ENCODE data around the gene LIPC.

DNA sequence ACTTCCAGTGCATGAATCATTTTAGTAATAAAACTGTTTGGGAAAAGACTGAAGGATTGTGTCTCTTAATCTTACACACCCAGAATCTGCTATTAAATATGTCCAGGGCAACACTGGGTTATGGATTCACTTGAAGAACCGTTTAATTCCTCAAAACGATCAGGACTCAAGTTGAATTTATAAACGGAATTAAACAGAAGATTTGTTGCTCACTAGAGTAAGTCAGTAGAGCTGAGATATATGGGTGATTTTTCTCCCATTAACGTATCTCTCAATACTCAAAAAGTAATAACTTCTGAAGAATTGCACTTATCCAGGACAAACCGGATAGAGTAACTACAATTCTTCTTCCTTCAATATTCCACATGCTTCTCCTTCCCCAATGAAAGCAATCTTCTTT is 41.1 kb upstream of the LIPC start:
- TF ChIP-seq, protein P1, sequence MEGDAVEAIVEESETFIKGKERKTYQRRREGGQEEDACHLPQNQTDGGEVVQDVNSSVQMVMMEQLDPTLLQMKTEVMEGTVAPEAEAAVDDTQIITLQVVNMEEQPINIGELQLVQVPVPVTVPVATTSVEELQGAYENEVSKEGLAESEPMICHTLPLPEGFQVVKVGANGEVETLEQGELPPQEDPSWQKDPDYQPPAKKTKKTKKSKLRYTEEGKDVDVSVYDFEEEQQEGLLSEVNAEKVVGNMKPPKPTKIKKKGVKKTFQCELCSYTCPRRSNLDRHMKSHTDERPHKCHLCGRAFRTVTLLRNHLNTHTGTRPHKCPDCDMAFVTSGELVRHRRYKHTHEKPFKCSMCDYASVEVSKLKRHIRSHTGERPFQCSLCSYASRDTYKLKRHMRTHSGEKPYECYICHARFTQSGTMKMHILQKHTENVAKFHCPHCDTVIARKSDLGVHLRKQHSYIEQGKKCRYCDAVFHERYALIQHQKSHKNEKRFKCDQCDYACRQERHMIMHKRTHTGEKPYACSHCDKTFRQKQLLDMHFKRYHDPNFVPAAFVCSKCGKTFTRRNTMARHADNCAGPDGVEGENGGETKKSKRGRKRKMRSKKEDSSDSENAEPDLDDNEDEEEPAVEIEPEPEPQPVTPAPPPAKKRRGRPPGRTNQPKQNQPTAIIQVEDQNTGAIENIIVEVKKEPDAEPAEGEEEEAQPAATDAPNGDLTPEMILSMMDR (IDR thresholded peaks at IDR 0.05) = no peak
- TF ChIP-seq, protein P2, sequence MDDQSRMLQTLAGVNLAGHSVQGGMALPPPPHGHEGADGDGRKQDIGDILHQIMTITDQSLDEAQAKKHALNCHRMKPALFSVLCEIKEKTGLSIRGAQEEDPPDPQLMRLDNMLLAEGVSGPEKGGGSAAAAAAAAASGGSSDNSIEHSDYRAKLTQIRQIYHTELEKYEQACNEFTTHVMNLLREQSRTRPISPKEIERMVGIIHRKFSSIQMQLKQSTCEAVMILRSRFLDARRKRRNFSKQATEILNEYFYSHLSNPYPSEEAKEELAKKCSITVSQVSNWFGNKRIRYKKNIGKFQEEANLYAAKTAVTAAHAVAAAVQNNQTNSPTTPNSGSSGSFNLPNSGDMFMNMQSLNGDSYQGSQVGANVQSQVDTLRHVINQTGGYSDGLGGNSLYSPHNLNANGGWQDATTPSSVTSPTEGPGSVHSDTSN (IDR thresholded peaks at IDR 0.05) = no peak
- TF ChIP-seq, protein P3, sequence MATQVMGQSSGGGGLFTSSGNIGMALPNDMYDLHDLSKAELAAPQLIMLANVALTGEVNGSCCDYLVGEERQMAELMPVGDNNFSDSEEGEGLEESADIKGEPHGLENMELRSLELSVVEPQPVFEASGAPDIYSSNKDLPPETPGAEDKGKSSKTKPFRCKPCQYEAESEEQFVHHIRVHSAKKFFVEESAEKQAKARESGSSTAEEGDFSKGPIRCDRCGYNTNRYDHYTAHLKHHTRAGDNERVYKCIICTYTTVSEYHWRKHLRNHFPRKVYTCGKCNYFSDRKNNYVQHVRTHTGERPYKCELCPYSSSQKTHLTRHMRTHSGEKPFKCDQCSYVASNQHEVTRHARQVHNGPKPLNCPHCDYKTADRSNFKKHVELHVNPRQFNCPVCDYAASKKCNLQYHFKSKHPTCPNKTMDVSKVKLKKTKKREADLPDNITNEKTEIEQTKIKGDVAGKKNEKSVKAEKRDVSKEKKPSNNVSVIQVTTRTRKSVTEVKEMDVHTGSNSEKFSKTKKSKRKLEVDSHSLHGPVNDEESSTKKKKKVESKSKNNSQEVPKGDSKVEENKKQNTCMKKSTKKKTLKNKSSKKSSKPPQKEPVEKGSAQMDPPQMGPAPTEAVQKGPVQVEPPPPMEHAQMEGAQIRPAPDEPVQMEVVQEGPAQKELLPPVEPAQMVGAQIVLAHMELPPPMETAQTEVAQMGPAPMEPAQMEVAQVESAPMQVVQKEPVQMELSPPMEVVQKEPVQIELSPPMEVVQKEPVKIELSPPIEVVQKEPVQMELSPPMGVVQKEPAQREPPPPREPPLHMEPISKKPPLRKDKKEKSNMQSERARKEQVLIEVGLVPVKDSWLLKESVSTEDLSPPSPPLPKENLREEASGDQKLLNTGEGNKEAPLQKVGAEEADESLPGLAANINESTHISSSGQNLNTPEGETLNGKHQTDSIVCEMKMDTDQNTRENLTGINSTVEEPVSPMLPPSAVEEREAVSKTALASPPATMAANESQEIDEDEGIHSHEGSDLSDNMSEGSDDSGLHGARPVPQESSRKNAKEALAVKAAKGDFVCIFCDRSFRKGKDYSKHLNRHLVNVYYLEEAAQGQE (IDR thresholded peaks at IDR 0.05; ENCODE audit: low read depth, low read length) = no peak
- no peak for TF ChIP-seq MXI1 (IDR thresholded peaks at IDR 0.05; ENCODE audit: low read depth, low read length)
- TF ChIP-seq RAD21 (IDR thresholded peaks at IDR 0.05; ENCODE audit: low read length) = no peak
- no peak for TF ChIP-seq RCOR1 (IDR thresholded peaks at IDR 0.05; ENCODE audit: low read length)
- TF ChIP-seq YY1 (IDR thresholded peaks at IDR 0.05; ENCODE audit: low read depth) = no peak
- TF ChIP-seq, protein P4, sequence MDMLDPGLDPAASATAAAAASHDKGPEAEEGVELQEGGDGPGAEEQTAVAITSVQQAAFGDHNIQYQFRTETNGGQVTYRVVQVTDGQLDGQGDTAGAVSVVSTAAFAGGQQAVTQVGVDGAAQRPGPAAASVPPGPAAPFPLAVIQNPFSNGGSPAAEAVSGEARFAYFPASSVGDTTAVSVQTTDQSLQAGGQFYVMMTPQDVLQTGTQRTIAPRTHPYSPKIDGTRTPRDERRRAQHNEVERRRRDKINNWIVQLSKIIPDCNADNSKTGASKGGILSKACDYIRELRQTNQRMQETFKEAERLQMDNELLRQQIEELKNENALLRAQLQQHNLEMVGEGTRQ (IDR thresholded peaks at IDR 0.05; ENCODE audit: borderline replicate concordance, low read depth, low read length) = no peak
- no peak for TF ChIP-seq TAF1 (IDR thresholded peaks at IDR 0.05; ENCODE audit: borderline replicate concordance, low read depth, low read length)
- TF ChIP-seq, protein P5, sequence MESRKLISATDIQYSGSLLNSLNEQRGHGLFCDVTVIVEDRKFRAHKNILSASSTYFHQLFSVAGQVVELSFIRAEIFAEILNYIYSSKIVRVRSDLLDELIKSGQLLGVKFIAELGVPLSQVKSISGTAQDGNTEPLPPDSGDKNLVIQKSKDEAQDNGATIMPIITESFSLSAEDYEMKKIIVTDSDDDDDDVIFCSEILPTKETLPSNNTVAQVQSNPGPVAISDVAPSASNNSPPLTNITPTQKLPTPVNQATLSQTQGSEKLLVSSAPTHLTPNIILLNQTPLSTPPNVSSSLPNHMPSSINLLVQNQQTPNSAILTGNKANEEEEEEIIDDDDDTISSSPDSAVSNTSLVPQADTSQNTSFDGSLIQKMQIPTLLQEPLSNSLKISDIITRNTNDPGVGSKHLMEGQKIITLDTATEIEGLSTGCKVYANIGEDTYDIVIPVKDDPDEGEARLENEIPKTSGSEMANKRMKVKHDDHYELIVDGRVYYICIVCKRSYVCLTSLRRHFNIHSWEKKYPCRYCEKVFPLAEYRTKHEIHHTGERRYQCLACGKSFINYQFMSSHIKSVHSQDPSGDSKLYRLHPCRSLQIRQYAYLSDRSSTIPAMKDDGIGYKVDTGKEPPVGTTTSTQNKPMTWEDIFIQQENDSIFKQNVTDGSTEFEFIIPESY (IDR thresholded peaks at IDR 0.05; ENCODE audit: borderline replicate concordance, low read depth) = no peak
- TF ChIP-seq POLR2AphosphoS5 (IDR thresholded peaks at IDR 0.05; ENCODE audit: low read depth, low read length) = no peak
- TF ChIP-seq, protein P6, sequence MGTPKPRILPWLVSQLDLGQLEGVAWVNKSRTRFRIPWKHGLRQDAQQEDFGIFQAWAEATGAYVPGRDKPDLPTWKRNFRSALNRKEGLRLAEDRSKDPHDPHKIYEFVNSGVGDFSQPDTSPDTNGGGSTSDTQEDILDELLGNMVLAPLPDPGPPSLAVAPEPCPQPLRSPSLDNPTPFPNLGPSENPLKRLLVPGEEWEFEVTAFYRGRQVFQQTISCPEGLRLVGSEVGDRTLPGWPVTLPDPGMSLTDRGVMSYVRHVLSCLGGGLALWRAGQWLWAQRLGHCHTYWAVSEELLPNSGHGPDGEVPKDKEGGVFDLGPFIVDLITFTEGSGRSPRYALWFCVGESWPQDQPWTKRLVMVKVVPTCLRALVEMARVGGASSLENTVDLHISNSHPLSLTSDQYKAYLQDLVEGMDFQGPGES (IDR thresholded peaks at IDR 0.05; ENCODE audit: low read depth, low read length) = no peak
- TF ChIP-seq FOXM1 (IDR thresholded peaks at IDR 0.05; ENCODE audit: low read depth) = no peak
